Stimulated activated effector memory CD8-positive, alpha-beta T cell treated with anti-CD3 and anti-CD28 coated beads, Interleukin-12 subunit alpha, Interleukin-12 subunit beta, amount 100 ng/mL, for 72 hours (primary cell): ENCODE measurements around the gene TANK.
"Not testable (repeated sequence)": the region's sequence is repeated elsewhere in the genome, so short reads cannot be mapped to it uniquely, and the experiment has no call there.

Source experiments
- ATAC-seq: fragments of 150-1000 bp; cut with Tn5 transposase; 2 replicates; pipeline ENCODE4 v1.10.0; 2021
- DNase-seq, 2 donors: peaks; one replicate each; pipeline ENCODE4 v3.0.0; 2021 to 2022; ENCODE audit warnings: low spot score in 2 of 2
- H3K27ac Mint-ChIP-seq: one replicate; pipeline ENCODE4 v1.8.0; 2022; ENCODE audit warnings: mild to moderate bottlenecking, mixed read lengths
- H3K36me3 Mint-ChIP-seq: one replicate; pipeline ENCODE4 v1.8.0; 2022; ENCODE audit warnings: mild to moderate bottlenecking, mixed read lengths
- H3K4me1 Mint-ChIP-seq: one replicate; pipeline ENCODE4 v1.8.0; 2022; ENCODE audit warnings: mixed read lengths
- H3K4me3 Mint-ChIP-seq: one replicate; pipeline ENCODE4 v1.8.0; 2022; ENCODE audit warnings: mild to moderate bottlenecking, mixed read lengths
- H3K9me3 Mint-ChIP-seq: one replicate; pipeline ENCODE4 v1.8.0; 2022; ENCODE audit warnings: mixed read lengths

Gene TANK

DNA sequence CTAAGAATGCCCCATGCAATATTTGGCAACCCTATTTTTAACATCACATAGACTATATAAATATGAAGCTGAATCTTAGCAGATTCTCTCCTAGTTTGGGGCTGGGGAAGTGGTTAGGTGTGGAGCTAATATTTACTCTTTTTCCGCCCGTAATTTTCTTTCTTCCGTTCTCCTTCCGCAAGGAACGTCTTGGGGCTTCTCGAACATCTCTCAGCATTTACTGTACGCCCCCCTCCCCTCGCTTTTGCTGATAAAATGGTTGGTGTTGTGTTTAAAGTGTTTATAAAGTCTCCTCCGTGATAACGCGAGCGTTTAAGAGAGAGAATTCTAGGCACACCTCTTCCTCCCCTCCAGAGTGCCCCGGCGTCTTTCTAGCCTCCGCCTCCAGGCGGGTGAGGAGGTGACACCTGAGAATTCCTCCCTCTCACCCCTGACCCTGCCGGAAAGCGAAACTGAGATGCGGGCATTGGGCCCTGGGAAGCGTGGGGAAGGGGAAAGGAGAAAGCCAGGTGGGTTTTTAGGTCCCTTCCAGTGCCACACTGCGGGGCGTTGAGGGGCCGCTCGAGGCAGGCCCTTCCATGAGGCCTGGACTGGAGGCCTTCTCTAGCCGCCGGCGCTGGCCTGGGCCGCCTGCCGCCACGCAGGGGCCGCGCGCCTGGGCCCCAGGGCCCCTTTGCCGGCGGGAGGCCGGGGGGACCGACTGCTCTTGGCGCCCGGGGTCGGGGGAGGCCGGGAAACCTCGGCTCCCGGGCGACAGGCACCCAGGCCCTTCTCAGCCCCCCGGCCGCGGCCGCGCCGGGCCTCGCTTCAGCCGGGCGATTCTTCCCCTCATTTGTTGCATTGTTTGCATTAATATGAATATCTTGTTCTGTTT is 84.4 kb downstream of the TANK start:
- H3K4me1 Mint-ChIP-seq, H3K9me3 Mint-ChIP-seq, H3K36me3 Mint-ChIP-seq: not testable (repeated sequence)
- Mint-ChIP-seq H3K4me3 (peak overlapping the region; percentile 76), H3K27ac (peak overlapping the region; percentile 92)
- peak in 1 of 2 donors; percentile 77 for DNase-seq
- ATAC-seq = peak; percentile 87

DNA sequence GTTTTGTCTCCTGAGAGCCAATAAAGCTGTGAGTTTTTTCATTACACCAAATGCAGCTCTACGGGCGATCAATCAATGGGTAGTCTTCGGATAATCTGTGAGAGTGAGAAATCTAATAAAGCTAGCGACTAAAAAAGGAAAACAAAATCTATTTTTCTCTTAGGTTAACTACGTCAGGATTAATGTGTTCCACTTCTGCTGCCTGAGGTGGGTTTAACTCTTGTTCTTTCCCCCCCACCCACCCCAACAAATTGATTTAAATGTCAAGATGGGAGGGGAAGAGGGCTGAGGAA is 85.0 kb downstream of the TANK start:
- Mint-ChIP-seq H3K9me3 (no peaks in the 10 kb centered on the region), H3K36me3 (no peaks in the 10 kb centered on the region), H3K4me1 (peaks cover 7% of the 10 kb centered on the region), H3K27ac (peak overlapping the region; percentile 92), H3K4me3 (peak overlapping the region; percentile 76)
- DNase-seq = no peak
- ATAC-seq = no peak

DNA sequence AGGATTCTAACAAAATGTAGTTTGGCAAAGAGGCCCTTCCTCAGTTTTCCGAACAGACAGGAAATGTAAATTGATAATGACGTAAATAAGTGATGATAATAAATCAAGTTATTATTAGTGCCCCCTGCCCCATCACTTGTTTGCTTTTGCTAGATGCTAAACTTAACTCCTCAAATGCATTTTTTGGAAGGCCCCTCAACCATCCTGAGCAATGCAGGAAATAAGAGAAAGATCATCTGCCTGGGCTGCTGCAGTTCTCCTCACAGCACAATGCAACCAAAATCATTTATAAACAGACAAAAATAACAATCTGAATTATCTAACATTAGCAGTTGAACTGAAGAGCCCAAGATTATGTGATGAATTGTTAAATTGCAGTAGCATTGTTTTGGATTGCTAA is 85.4 kb downstream of the TANK start:
- no peak for DNase-seq
- Mint-ChIP-seq H3K4me1 (peaks cover 7% of the 10 kb centered on the region), H3K4me3 (peak overlapping the region; percentile 76), H3K9me3 (no peaks in the 10 kb centered on the region), H3K27ac (peak overlapping the region; percentile 92), H3K36me3 (no peaks in the 10 kb centered on the region)
- ATAC-seq = no peak

DNA sequence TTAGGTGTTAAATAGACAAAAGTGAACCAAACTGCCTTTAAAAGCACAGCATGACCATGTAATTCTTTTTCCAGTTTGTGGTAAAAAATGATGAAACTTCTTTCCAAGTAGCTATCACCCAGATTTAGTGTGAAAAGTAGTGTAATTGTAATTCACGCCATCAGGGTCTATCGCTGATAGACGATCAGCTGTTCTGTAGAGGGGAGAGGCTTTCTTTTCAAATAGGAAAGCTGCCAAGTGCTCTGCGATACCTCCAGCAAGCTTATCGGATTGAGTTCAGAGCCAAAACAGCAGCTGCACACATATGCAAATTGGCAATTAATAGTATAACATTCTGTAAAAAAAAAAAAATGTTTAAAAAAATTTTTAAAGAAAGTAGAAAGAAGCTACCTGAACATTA is 86.1 kb downstream of the TANK start:
- no peak overlapping the region for H3K27ac Mint-ChIP-seq
- peak overlapping the region; percentile 76 for H3K4me3 Mint-ChIP-seq
- H3K36me3 Mint-ChIP-seq = no peaks in the 10 kb centered on the region
- H3K9me3 Mint-ChIP-seq = no peaks in the 10 kb centered on the region
- H3K4me1 Mint-ChIP-seq = peaks cover 7% of the 10 kb centered on the region
- ATAC-seq (no peak), DNase-seq (no peak)

DNA sequence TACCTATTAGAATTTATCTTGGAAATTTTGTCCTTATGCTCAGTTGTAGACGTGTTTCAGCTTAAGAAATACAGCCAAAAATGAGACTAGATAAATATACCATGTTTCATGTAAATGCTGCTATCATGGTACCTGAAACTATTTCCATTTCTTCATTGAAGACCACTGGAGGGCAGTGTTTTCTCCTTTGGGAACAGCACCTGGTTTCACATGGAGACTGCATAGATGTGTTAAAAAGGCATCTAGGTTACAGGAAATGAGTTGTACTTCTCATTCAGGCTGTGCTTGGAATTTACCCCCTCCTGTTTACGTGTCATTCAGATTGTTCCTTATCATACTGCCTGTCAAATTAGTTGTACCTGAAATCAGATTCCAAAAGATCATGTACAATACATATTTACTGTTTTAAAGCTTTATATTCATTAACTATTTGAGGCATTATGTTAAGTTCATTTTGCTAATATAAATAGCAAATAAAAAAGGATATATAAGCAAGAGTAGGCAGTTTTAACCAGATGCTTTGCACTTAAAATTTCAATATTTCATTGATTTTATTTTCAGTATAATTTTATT is 90.7 kb downstream of the TANK start:
- no peak for DNase-seq
- Mint-ChIP-seq H3K9me3 (no peaks in the 10 kb centered on the region), H3K4me1 (no peaks in the 10 kb centered on the region), H3K27ac (no peak overlapping the region), H3K4me3 (no peak overlapping the region), H3K36me3 (no peaks in the 10 kb centered on the region)
- ATAC-seq = peak; percentile 55

DNA sequence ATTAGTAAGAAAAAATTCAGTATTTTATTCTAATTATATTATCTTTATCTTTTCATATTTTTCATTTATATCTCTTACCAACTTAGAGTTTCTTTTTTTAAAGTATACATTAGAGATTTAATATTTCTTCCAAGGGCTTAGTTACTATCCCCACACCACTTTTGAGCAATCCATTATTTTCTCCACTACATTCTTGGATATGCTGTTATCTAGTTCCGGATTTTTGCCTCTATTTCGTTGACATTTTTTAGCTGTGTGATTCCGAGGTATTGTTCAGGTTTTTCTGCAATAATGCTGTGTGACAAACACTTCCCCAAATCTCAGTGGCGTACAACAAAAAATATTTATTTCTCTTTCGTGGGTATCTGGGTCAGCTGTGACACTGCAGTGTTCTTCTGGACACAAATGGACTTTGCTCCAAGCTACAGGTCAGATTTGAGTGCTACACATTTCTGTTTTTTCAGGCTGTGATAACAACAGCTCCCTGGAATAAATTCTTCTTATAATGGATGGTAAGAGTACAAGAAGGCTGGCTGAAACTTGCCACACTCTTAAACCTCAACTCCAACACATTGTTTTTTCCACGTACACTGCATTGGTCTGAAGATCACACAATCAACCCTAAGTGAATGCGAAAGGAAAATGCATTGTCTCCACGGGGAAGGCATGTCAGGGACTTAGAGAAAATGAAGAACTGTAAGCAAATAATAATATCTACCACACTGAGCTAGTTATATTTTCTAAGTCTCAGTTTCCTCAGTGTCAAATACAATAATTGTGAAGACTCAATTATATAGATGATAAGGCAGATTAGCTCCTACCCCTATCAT is 97.1 kb downstream of the TANK start:
- ATAC-seq (no peak), DNase-seq (no peak)
- H3K4me1 Mint-ChIP-seq = no peaks in the 10 kb centered on the region
- no peak overlapping the region for H3K4me3 Mint-ChIP-seq
- H3K9me3 Mint-ChIP-seq = no peaks in the 10 kb centered on the region
- H3K27ac Mint-ChIP-seq = no peak overlapping the region
- H3K36me3 Mint-ChIP-seq = no peaks in the 10 kb centered on the region

DNA sequence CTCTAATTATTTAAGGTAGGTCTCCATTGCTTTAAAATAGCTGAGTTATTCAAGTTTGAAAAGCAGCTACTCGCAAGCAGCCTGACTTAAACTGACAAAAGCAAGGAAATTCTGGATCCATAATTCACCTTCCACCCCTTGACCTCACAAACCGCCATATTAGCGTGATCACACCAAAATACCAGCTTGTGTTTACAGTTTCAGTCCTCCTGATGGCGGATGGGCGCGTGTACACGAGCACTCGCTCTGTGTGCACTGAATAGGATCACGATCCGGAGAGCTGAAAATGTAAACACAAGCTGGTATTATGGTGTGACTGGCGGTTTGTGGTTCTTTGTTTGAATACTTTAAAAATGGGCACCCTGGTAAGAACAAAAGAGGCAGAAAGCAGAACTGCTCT is 105.6 kb downstream of the TANK start:
- ATAC-seq = no peak

DNA sequence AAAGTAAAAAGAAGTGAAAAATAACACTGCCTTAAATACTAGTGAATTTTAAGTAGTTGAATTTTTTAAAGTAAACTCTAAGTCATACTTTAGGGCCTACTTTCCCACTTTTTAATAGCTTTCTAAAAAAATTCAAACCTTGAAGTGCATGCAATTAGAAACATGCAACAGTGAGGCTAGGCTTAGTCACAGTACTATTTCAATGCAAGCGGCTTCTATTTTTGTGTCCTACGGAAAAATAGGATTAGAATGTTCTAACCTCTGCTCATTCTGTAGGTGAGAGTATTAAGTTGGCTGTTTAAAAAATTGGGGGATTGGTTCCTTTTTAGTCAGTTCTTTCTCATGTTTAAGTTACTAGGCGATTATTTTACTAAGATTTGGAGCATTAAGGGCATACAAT is 108.9 kb downstream of the TANK start:
- Mint-ChIP-seq H3K36me3 (no peaks in the 10 kb centered on the region), H3K9me3 (no peaks in the 10 kb centered on the region), H3K27ac (no peak overlapping the region), H3K4me3 (no peak overlapping the region), H3K4me1 (peaks cover 5% of the 10 kb centered on the region)
- no peak for DNase-seq
- no peak for ATAC-seq

More for the DNA sequence above, 105.6 kb downstream of the TANK start:
- Mint-ChIP-seq H3K9me3 (no peaks in the 10 kb centered on the region), H3K36me3 (no peaks in the 10 kb centered on the region), H3K4me3 (no peak overlapping the region), H3K27ac (no peak overlapping the region), H3K4me1 (no peaks in the 10 kb centered on the region)
- no peak for DNase-seq

DNA sequence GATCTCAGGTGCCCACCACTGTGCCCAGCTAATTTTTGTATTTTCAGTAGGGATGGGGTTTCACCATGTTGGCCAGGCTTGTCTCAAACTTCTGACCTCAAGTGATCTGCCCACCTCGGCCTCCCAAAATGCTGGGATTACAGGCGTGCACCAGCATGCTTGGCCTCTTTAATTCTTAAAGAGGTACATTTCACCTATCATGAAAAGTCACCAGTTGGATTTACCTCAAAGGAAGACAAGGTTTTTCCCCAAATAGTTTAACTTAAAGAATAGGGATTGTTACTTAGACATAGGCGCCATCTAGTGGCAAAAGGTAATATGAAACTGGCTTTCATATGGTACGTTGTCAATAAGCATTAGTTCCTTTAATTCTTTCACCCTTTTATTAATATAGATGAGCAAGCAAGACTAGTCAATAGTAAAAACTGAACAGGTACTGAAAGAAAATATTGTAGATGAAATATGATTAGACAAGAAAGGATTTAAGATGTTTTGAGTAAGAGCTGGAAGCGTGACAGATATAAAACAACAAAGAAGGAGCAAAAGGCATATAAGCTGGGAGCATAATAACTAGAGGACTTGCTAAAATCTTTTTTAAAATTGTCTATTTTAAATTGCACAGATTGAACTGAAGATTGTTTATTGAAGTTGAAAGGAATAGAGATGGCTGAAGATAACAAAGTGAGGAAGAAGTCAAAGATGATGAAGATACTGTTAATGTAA is 113.0 kb downstream of the TANK start:
- no peak for DNase-seq
- no peak overlapping the region for H3K4me3 Mint-ChIP-seq

DNA sequence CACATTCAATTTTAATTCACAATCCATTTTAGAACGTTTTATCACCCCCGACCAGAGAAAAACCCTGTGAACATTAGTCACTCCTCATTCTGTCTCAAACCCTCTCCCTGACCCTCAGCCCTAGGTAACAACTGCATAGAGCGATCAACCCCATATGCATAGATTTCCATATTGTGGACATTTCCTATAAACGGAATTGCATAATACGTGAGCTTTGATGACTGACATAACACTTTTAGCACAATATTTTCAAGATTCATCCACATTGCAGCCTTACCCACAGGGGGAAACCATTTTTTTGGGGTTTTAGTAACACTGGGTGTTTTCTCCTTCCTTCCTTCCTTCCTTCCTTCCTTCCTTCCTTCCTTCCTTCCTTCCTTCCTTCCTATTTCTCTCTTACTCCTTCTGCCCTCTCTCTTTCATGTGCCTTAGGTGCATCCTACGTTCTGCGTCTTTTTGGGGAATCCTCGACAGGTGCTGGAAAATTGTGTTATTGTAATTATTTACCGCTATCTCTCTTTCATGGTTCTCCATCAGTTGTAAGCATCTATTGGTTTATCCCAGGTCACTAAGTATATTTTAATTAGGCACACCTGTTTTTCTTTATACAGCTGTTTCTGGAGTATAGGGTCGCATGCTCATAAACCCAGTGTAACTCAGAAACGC is 118.5 kb downstream of the TANK start:
- not testable (repeated sequence) for DNase-seq, H3K27ac Mint-ChIP-seq, ATAC-seq, H3K4me3 Mint-ChIP-seq, H3K36me3 Mint-ChIP-seq, H3K4me1 Mint-ChIP-seq, H3K9me3 Mint-ChIP-seq

More for the DNA sequence above, 113.0 kb downstream of the TANK start:
- H3K27ac Mint-ChIP-seq = no peak overlapping the region
- no peaks in the 10 kb centered on the region for H3K36me3 Mint-ChIP-seq
- ATAC-seq = peak; percentile 39
- no peaks in the 10 kb centered on the region for H3K9me3 Mint-ChIP-seq
- peaks cover 5% of the 10 kb centered on the region for H3K4me1 Mint-ChIP-seq

DNA sequence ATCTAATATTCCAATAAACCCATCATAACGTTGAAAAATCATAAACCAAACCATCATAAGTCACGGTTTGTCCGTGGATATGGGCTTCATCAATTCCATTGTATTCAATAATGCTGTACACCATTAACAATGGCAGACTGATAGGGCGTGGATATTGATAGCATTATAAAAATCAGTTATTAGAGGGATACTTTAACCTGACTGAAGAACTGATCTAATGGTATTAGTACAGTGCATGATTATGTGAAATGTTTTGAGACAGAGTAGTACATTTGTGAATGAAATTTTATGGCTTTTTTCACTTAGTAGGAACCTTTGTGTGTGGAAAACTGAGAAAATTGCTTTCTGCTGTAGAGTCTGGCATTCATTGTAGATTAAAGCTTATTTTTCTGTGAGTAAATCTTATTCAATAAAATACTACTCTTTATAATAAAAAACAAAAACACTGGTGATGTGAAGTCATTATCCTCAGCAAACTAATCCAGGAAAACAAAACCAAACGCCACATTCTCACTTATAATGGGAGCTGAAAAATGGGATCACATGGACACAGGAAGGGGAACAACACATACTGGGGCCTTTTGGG is 119.1 kb downstream of the TANK start:
- ATAC-seq, H3K36me3 Mint-ChIP-seq, DNase-seq, H3K4me3 Mint-ChIP-seq, H3K27ac Mint-ChIP-seq, H3K9me3 Mint-ChIP-seq, H3K4me1 Mint-ChIP-seq: not testable (repeated sequence)

DNA sequence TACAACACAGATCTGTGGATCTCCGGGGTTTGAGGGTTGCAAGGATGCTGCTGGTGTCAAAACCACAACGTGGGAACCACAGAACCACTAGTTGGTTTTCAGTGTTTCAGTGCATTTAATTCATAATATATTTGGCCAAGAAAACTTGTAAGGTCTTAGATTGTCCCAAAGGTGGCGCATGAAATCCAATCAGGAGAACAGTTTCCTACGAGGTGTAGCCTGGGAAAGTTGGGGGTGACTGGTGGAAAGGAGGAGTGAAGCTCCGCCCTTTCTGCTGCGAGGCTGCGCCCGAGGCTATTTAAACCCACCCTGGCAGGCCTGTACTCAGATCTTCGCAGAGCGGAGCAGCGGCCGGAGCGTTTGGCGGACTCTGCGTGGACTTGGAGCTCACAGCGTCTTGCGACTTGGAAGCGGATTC is 120.7 kb downstream of the TANK start:
- DNase-seq = peak in 1 of 2 donors; percentile 39
- not testable (repeated sequence) for H3K4me3 Mint-ChIP-seq, ATAC-seq, H3K36me3 Mint-ChIP-seq, H3K27ac Mint-ChIP-seq, H3K9me3 Mint-ChIP-seq, H3K4me1 Mint-ChIP-seq

DNA sequence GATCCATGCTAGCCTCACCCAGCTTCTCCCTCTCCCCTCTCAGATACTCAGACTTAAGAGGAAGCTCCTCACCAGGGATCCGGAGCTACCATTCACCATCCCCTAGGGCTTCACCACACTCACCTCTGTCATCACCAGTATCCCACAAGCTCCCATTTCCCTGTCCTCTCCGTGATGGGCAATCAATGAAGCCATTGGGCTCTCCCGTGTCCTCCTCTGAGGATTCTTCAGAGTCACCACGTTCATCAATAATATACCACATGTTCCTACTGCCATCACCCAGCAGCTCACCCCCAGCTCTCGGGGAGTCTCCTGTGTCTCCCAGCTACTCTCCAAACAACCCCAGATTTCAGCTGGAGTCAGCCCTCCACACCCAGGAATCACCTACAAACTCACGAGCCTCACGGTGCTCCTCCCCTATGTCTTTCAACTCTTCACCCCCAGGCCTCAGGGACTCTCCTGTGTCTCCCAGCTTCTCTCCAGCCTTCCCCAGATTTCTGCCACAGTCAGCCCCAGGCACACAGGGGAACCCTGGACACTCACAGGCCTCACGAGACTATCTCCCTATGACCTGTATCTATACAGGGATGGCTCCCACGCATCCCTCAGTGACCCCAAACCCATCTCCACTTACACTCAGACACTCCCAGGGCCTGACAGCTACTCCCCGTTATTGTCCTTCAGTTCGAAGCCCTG is 121.5 kb downstream of the TANK start:
- not testable (repeated sequence) for H3K4me1 Mint-ChIP-seq, H3K4me3 Mint-ChIP-seq, H3K9me3 Mint-ChIP-seq, H3K27ac Mint-ChIP-seq, ATAC-seq, DNase-seq, H3K36me3 Mint-ChIP-seq

DNA sequence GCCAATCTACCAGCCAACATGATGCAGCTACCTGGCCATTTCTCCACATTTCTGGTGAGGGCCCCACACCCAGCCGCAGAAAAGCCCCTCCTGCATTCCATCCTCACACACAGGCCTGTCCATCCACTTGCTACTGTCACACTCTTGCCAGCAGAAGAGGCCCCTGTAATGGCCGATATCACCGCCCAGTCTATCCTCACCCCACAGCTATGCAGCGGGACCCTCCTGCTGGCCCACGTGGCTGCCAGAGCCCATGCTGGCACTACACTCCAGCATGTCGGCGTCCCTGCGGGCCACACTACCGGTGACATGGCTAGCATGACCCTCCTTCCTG is 122.0 kb downstream of the TANK start:
- H3K4me1 Mint-ChIP-seq, DNase-seq, H3K36me3 Mint-ChIP-seq, H3K9me3 Mint-ChIP-seq, ATAC-seq, H3K27ac Mint-ChIP-seq, H3K4me3 Mint-ChIP-seq: not testable (repeated sequence)
